ENCODE data around the gene PPFIBP1.

GRCh38 chr12:27732281-27732680 lies 208.3 kb downstream of the PPFIBP1 start:
- TF ChIP-seq, protein P1, sequence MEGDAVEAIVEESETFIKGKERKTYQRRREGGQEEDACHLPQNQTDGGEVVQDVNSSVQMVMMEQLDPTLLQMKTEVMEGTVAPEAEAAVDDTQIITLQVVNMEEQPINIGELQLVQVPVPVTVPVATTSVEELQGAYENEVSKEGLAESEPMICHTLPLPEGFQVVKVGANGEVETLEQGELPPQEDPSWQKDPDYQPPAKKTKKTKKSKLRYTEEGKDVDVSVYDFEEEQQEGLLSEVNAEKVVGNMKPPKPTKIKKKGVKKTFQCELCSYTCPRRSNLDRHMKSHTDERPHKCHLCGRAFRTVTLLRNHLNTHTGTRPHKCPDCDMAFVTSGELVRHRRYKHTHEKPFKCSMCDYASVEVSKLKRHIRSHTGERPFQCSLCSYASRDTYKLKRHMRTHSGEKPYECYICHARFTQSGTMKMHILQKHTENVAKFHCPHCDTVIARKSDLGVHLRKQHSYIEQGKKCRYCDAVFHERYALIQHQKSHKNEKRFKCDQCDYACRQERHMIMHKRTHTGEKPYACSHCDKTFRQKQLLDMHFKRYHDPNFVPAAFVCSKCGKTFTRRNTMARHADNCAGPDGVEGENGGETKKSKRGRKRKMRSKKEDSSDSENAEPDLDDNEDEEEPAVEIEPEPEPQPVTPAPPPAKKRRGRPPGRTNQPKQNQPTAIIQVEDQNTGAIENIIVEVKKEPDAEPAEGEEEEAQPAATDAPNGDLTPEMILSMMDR (IDR thresholded peaks at IDR 0.05 in 2 of 3, conservative IDR thresholded peaks at IDR 0.05 in 1 of 3; ENCODE audit: insufficient read depth in 2 of 3, low read depth in 1 of 3, low read length in 3 of 3): peak; percentile 17 to 44 (median 41); a peak in 4 of 6 replicates
- TF ChIP-seq ZBTB8A (IDR thresholded peaks at IDR 0.05; ENCODE audit: partially characterized antibody): no peak
- no peak for TF ChIP-seq USF2 (CRISPR knock-in tag; IDR thresholded peaks at IDR 0.05)
- no peak for TF ChIP-seq REST (IDR thresholded peaks at IDR 0.05; ENCODE audit: borderline replicate concordance)
- no peak for TF ChIP-seq REST (CRISPR knock-in tag; IDR thresholded peaks at IDR 0.05; ENCODE audit: low read depth)
- no peak for TF ChIP-seq NFYB (IDR thresholded peaks at IDR 0.05; ENCODE audit: extremely low read depth, insufficient read length)
- TF ChIP-seq, protein P2, sequence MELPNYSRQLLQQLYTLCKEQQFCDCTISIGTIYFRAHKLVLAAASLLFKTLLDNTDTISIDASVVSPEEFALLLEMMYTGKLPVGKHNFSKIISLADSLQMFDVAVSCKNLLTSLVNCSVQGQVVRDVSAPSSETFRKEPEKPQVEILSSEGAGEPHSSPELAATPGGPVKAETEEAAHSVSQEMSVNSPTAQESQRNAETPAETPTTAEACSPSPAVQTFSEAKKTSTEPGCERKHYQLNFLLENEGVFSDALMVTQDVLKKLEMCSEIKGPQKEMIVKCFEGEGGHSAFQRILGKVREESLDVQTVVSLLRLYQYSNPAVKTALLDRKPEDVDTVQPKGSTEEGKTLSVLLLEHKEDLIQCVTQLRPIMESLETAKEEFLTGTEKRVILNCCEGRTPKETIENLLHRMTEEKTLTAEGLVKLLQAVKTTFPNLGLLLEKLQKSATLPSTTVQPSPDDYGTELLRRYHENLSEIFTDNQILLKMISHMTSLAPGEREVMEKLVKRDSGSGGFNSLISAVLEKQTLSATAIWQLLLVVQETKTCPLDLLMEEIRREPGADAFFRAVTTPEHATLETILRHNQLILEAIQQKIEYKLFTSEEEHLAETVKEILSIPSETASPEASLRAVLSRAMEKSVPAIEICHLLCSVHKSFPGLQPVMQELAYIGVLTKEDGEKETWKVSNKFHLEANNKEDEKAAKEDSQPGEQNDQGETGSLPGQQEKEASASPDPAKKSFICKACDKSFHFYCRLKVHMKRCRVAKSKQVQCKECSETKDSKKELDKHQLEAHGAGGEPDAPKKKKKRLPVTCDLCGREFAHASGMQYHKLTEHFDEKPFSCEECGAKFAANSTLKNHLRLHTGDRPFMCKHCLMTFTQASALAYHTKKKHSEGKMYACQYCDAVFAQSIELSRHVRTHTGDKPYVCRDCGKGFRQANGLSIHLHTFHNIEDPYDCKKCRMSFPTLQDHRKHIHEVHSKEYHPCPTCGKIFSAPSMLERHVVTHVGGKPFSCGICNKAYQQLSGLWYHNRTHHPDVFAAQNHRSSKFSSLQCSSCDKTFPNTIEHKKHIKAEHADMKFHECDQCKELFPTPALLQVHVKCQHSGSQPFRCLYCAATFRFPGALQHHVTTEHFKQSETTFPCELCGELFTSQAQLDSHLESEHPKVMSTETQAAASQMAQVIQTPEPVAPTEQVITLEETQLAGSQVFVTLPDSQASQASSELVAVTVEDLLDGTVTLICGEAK (IDR thresholded peaks at IDR 0.05): no peak
- TF ChIP-seq, protein P2 (CRISPR knock-in tag; IDR thresholded peaks at IDR 0.05): no peak
- no peak for TF ChIP-seq JUND (IDR thresholded peaks at IDR 0.05; ENCODE audit: borderline replicate concordance, low read depth, low read length)
- no peak for TF ChIP-seq JUND (tag; IDR thresholded peaks at IDR 0.05; ENCODE audit: borderline replicate concordance, low read depth, low read length)
- TF ChIP-seq SUPT5H (IDR thresholded peaks at IDR 0.05): no peak
- no peak for TF ChIP-seq PRPF4 (IDR thresholded peaks at IDR 0.05; ENCODE audit: insufficient read depth, low read depth, low read length, poor library complexity, severe bottlenecking)
- TF ChIP-seq SPI1 (IDR thresholded peaks at IDR 0.05; ENCODE audit: borderline replicate concordance, low read depth, low read length): no peak
- no peak for TF ChIP-seq BHLHE40 (IDR thresholded peaks at IDR 0.05; ENCODE audit: low read length)
- TF ChIP-seq U2AF2 (optimal IDR thresholded peaks at IDR 0.05; ENCODE audit: low read depth, low read length): no peak
- no peak for TF ChIP-seq ZBTB7A (IDR thresholded peaks at IDR 0.05; ENCODE audit: borderline replicate concordance, control insufficient read depth, low read depth, low read length)

All from K562 (cell line).